Vagina (tissue), 2 donors: ENCODE data around the gene RNU1-3.
"Not testable (repeated sequence)": the region's sequence is repeated elsewhere in the genome, so short reads cannot be mapped to it uniquely, and the experiment has no call there.

ENCODE experiments used
- CTCF ChIP-seq, 3 experiments: fragments of 450-650 bp in 2 of 3; fragments of 200-600 bp in 1 of 3; sonication (generic) in 1 of 3; IDR thresholded peaks; one replicate each; pipeline ENCODE4 v1.5.1; 2017 to 2019; ENCODE audit warnings: antibody characterized with exemption in 3 of 3, mild to moderate bottlenecking in 2 of 3, moderate library complexity in 2 of 3
- POLR2A ChIP-seq, 2 donors: fragments of 450-650 bp; IDR thresholded peaks; one replicate each; pipeline ENCODE4 v1.6.1; 2017; ENCODE audit warnings: antibody characterized with exemption in 2 of 2, mild to moderate bottlenecking in 2 of 2, moderate library complexity in 2 of 2
- POLR2AphosphoS5 ChIP-seq, 2 donors: sonication (generic); formaldehyde crosslinking; IDR thresholded peaks; one replicate each; pipeline ENCODE4 v1.9.0; 2017; ENCODE audit warnings: antibody characterized with exemption in 2 of 2, mild to moderate bottlenecking in 2 of 2, low read depth in 1 of 2; ENCODE audit not compliant: insufficient read depth in 1 of 2

GRCh38 chr1:16680366-16680765, 13.6 kb upstream of the RNU1-3 start:
- TF ChIP-seq CTCF (IDR thresholded peaks at IDR 0.05); POLR2A (IDR thresholded peaks at IDR 0.05); POLR2AphosphoS5 (IDR thresholded peaks at IDR 0.05; ENCODE audit: insufficient read depth in 1 of 2, low read depth in 1 of 2): not testable (repeated sequence)
